Measurements from ENCODE around the gene CORO1C. TPM values are rescaled to one million over a fixed set of nuclear protein-coding genes. Genes with fewer than 3 reads are reported as not detected.

Gene CORO1C
- total RNA-seq, 3 donors from 2014 or later (not counting 1 experiment from before 2014, with no cell fraction given), result 28.9 to 43.5 (median 36.0) TPM

DNA sequence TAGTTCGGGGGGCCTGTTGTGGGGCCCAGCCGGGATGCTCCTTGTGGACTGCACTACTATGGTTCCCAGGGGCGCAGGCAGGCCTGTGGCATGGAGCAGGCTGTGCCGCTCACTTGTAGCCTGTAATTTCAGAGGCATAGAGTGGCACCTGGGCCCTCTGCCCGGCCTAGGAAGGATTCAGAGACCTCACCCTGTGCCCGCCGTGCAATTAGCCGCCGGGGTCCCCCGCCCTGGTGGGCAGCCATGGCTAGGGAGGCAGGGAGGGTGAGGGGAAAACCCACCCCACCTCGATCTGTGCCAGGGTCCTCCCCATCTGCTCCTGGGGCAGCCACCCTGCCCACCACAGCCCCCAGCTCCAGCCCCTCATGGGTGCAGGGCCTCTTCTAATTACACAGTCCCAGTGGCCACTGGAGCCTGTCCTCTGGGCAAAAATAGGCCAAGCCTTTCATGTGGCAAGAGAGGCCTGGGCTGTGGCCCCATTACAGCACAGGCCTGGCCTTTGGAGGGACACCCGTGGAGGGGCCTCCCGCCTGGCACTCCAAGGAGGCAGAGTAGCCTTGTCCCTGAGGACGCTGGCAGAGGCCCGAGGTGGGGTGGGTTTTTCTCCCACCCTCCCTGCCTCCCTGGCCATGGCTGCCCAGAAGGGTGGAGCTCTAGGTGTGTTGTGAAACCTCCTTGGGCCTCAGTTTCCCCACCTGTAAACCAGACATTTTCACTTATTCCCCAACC is 128.2 kb downstream of the CORO1C start:
- no peaks in the 10 kb centered on the region for H3K36me3 ChIP-seq (ENCODE audit: control insufficient read depth, insufficient read depth, low read length)
- intact Hi-C loops (cut with micrococcal nuclease), result no loop called here

DNA sequence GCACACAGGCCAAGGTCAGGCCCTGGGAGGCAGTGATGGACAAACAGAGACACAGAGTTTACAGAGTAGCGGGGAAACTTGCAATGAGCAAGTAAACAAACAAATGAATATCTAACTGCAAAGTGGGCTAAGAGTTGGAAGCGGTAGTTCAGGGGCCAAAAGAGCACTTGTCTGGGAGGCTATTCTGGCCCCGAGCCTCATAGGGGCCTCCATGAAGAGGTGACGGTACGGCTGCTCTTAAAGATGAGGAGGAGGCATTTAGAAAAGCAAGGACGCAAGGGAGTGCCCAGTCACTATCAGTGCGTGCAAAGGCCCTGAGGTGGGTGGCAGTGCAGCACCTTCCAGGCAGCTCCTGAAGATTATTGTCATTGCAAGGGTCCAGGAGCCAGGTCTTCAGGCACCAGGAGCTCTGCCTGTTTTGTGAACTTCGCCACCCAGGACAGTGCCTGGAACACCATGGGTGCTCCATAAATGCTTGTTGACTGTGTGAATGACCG is 129.1 kb downstream of the CORO1C start:
- intact Hi-C loops (cut with micrococcal nuclease), result no loop called here
- TF ChIP-seq, protein P1, sequence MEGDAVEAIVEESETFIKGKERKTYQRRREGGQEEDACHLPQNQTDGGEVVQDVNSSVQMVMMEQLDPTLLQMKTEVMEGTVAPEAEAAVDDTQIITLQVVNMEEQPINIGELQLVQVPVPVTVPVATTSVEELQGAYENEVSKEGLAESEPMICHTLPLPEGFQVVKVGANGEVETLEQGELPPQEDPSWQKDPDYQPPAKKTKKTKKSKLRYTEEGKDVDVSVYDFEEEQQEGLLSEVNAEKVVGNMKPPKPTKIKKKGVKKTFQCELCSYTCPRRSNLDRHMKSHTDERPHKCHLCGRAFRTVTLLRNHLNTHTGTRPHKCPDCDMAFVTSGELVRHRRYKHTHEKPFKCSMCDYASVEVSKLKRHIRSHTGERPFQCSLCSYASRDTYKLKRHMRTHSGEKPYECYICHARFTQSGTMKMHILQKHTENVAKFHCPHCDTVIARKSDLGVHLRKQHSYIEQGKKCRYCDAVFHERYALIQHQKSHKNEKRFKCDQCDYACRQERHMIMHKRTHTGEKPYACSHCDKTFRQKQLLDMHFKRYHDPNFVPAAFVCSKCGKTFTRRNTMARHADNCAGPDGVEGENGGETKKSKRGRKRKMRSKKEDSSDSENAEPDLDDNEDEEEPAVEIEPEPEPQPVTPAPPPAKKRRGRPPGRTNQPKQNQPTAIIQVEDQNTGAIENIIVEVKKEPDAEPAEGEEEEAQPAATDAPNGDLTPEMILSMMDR (IDR thresholded peaks at IDR 0.05), result no peak
- H3K27me3 Mint-ChIP-seq (ENCODE audit: low read depth in 2 of 2), result peaks cover 4 to 6% of the 10 kb centered on the region in 2 donors
- no peak for DNase-seq
- no peak overlapping the region for H3K27ac ChIP-seq (ENCODE audit: low read length)
- H3K27ac Mint-ChIP-seq, result no peak overlapping the region
- no peaks in the 10 kb centered on the region for H3K36me3 Mint-ChIP-seq
- no peaks in the 10 kb centered on the region for H3K27me3 ChIP-seq (ENCODE audit: control insufficient read depth, insufficient read depth, low read length)
- no peak overlapping the region for H3K4me3 Mint-ChIP-seq
- H3K36me3 ChIP-seq (ENCODE audit: control insufficient read depth, insufficient read depth, low read length), result no peaks in the 10 kb centered on the region
- WGBS (ENCODE audit: insufficient coverage), result 96% methylated on average over 8 of the region's 9 CpGs
- no peak overlapping the region for H3K4me3 ChIP-seq (ENCODE audit: low read length)
- no peaks in the 10 kb centered on the region for H3K9me3 Mint-ChIP-seq
- no peak for ATAC-seq
- H3K4me1 Mint-ChIP-seq, result peaks cover 5 to 8% of the 10 kb centered on the region in 2 donors
- H3K4me1 ChIP-seq (ENCODE audit: control insufficient read depth, insufficient read depth, low read length), result no peaks in the 10 kb centered on the region
- H3K9me3 ChIP-seq (ENCODE audit: control insufficient read depth, insufficient read depth, low read length), result no peaks in the 10 kb centered on the region

More for the DNA sequence above, 128.2 kb downstream of the CORO1C start:
- Mint-ChIP-seq H3K36me3 (no peaks in the 10 kb centered on the region), H3K4me1 (peaks cover 0 to 5% of the 10 kb centered on the region in 2 donors), H3K4me3 (no peak overlapping the region), H3K27ac (no peak overlapping the region), H3K27me3 (ENCODE audit: low read depth in 2 of 2) (peaks cover 6 to 8% of the 10 kb centered on the region in 2 donors), H3K9me3 (no peaks in the 10 kb centered on the region)
- Histone ChIP-seq H3K4me3 (ENCODE audit: low read length) (no peak overlapping the region), H3K27me3 (ENCODE audit: control insufficient read depth, insufficient read depth, low read length) (no peaks in the 10 kb centered on the region), H3K9me3 (ENCODE audit: control insufficient read depth, insufficient read depth, low read length) (no peaks in the 10 kb centered on the region), H3K27ac (ENCODE audit: low read length) (no peak overlapping the region), H3K4me1 (ENCODE audit: control insufficient read depth, insufficient read depth, low read length) (no peaks in the 10 kb centered on the region)
- WGBS (ENCODE audit: insufficient coverage), result 83% methylated on average over 14 of the region's 15 CpGs
- TF ChIP-seq, protein P1 (IDR thresholded peaks at IDR 0.05), result no peak
- no peak for ATAC-seq
- no peak for DNase-seq

DNA sequence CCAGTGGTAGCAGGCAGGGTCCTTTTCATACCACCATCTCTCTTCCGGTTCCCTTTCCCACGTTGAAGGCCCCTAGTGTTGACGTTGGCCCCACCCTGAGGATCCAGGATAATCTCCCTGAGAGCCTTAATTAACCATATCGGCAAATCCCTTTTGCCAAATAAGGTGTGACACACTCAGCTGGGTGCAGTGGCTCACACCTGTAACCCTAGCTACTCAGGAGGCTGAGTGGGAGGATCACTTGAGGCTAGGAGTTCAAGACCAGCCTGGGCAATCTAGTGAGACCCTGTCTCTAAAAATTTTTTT is 130.7 kb downstream of the CORO1C start:
- H3K9me3 ChIP-seq (ENCODE audit: control insufficient read depth, insufficient read depth, low read length), result no peaks in the 10 kb centered on the region
- ATAC-seq (no peak), DNase-seq (no peak)
- TF ChIP-seq, protein P1 (IDR thresholded peaks at IDR 0.05), result no peak
- intact Hi-C loops (cut with micrococcal nuclease), result no loop called here
- H3K4me3 Mint-ChIP-seq, result no peak overlapping the region
- H3K9me3 Mint-ChIP-seq, result no peaks in the 10 kb centered on the region
- no peak overlapping the region for H3K27ac ChIP-seq (ENCODE audit: low read length)
- H3K4me1 ChIP-seq (ENCODE audit: control insufficient read depth, insufficient read depth, low read length), result no peaks in the 10 kb centered on the region
- H3K36me3 ChIP-seq (ENCODE audit: control insufficient read depth, insufficient read depth, low read length), result no peaks in the 10 kb centered on the region
- WGBS (ENCODE audit: insufficient coverage), result 85% methylated on average over 4 of the region's 4 CpGs
- H3K27me3 ChIP-seq (ENCODE audit: control insufficient read depth, insufficient read depth, low read length), result no peaks in the 10 kb centered on the region
- H3K4me1 Mint-ChIP-seq, result peaks cover 5 to 9% of the 10 kb centered on the region in 2 donors
- H3K36me3 Mint-ChIP-seq, result no peaks in the 10 kb centered on the region
- H3K27ac Mint-ChIP-seq, result no peak overlapping the region
- H3K4me3 ChIP-seq (ENCODE audit: low read length), result no peak overlapping the region
- peaks cover 4 to 6% of the 10 kb centered on the region in 2 donors for H3K27me3 Mint-ChIP-seq (ENCODE audit: low read depth in 2 of 2)

Measured in natural killer cell (primary cell).